Gastroesophageal sphincter (tissue), 4 donors: ENCODE results near the gene MED22. TPM values are rescaled to one million over a fixed set of nuclear protein-coding genes. Genes with fewer than 3 reads are reported as not detected.

Experiments
- ATAC-seq: fragments of 150-250 bp; one replicate; pipeline ENCODE4 v1.9.1; 2016; ENCODE audit warnings: mild to moderate bottlenecking, moderate library complexity
- H3K27ac ChIP-seq, 4 donors: fragments of 200-600 bp; sonication (generic) in 3 of 4; 1 replicate in 3 of 4; 2 replicates in 1 of 4; pipeline ENCODE4 v1.5.1; 2016 to 2019
- H3K27me3 ChIP-seq: fragments of 200-600 bp; sonication (generic); one replicate; pipeline ENCODE4 v1.5.1; 2019
- H3K36me3 ChIP-seq, 2 donors: fragments of 200-600 bp; sonication (generic); one replicate each; pipeline ENCODE4 v1.5.1; 2019; ENCODE audit warnings: control low read depth in 1 of 2
- H3K4me1 ChIP-seq, 3 donors: fragments of 200-600 bp; sonication (generic); 1 replicate in 2 of 3; 2 replicates in 1 of 3; pipeline ENCODE4 v1.5.1; 2016 to 2019; ENCODE audit warnings: control low read depth in 2 of 3
- H3K4me3 ChIP-seq, 2 donors: fragments of 200-600 bp; sonication (generic); one replicate each; pipeline ENCODE4 v1.5.1; 2019; ENCODE audit warnings: mild to moderate bottlenecking in 1 of 2, moderate library complexity in 1 of 2
- H3K9me3 ChIP-seq, 3 donors: fragments of 200-600 bp; sonication (generic); one replicate each; pipeline ENCODE4 v1.5.1; 2017 to 2019; ENCODE audit warnings: control low read depth in 2 of 3
- CTCF ChIP-seq, 4 experiments: fragments of 200-600 bp in 2 of 4; fragments of 450-650 bp in 2 of 4; sonication (generic) in 1 of 4; IDR thresholded peaks; one replicate each; pipeline ENCODE4 v1.5.1; 2017 to 2019; ENCODE audit warnings: antibody characterized with exemption in 4 of 4, mild to moderate bottlenecking in 2 of 4, moderate library complexity in 2 of 4
- EP300 ChIP-seq: sonication (generic); formaldehyde crosslinking; IDR thresholded peaks from one replicate; pipeline ENCODE4 v1.6.1; 2017; ENCODE audit warnings: antibody characterized with exemption, mild to moderate bottlenecking
- POLR2A ChIP-seq, 2 donors: fragments of 450-650 bp; IDR thresholded peaks; one replicate each; pipeline ENCODE4 v1.6.1; 2017; ENCODE audit warnings: antibody characterized with exemption in 2 of 2, mild to moderate bottlenecking in 2 of 2, moderate library complexity in 1 of 2
- POLR2AphosphoS5 ChIP-seq: sonication (generic); formaldehyde crosslinking; IDR thresholded peaks from one replicate; pipeline ENCODE4 v1.6.1; 2017; ENCODE audit warnings: antibody characterized with exemption
- WGBS, 2 donors: methylation state at CpG; one replicate each; pipeline ENCODE4 v1.1.5; 2018; ENCODE audit warnings: low coverage in 1 of 2; 5-methylcytosine and 5-hydroxymethylcytosine counted together
- total RNA-seq, 4 donors: library from RNA; depleted of rRNA; stranded (reverse); fragments of >200 nt; gene quantifications; one replicate each; pipeline ENCODE4 v1.1.0, GENCODE V29; 2016

MED22 gene
- total RNA-seq, result 10 to 100 TPM; 25.1 to 47.3 (median 37.8) TPM

GRCh38 chr9:133347985-133348717 lies at the start of gene MED22, which contains the start of gene RPL7A:
Gene MED22 (minus strand): TSS chr9:133348131. CDS start chr9:133346662, 1,469 bp downstream.
Gene RPL7A (plus strand): TSS chr9:133348218. CDS start chr9:133348244, 26 bp downstream.
- no peaks in the 10 kb centered on the region for H3K9me3 ChIP-seq
- TF ChIP-seq CTCF (IDR thresholded peaks at IDR 0.05), result peak in 2 of 4 experiments; percentile 9 to 23
- no peak for TF ChIP-seq EP300
- TF ChIP-seq POLR2AphosphoS5, result peak; percentile 96
- peak; percentile 75 to 83 for TF ChIP-seq POLR2A (IDR thresholded peaks at IDR 0.05)
- peak within 1 kb of the TSS; percentile 80 to 91 for H3K4me3 ChIP-seq
- H3K27me3 ChIP-seq, result no peaks in the 10 kb centered on the region
- WGBS, 2 donors, result 0% methylated on average over 19 to 23 of the region's 64 CpGs
- peaks cover 0 to 42% (median 19%) of the 10 kb centered on the region in 3 donors for H3K4me1 ChIP-seq
- H3K27ac ChIP-seq, result peak within 1 kb of the TSS; percentile 73 to 96 (median 92)
- peaks cover 0 to 73% of the 10 kb centered on the region in 2 donors for H3K36me3 ChIP-seq
- ATAC-seq, result peak; percentile 91

GRCh38 chr9:133397370-133397769 lies 49.4 kb upstream of the MED22 start:
- no peak for TF ChIP-seq POLR2AphosphoS5
- no peak for TF ChIP-seq EP300
- no peak for TF ChIP-seq POLR2A (IDR thresholded peaks at IDR 0.05)
- TF ChIP-seq CTCF (IDR thresholded peaks at IDR 0.05), result no peak
- no peak overlapping the region for H3K4me3 ChIP-seq
- H3K27me3 ChIP-seq, result peaks cover 46% of the 10 kb centered on the region
- 58 to 79% methylated on average over 2 to 6 of the region's 6 CpGs for WGBS, 2 donors
- no peaks in the 10 kb centered on the region for H3K4me1 ChIP-seq
- ATAC-seq, result no peak
- H3K9me3 ChIP-seq, result no peaks in the 10 kb centered on the region
- H3K36me3 ChIP-seq, result peaks cover 0 to 15% of the 10 kb centered on the region in 2 donors
- no peak overlapping the region for H3K27ac ChIP-seq

- WGBS, 2 donors, result 71% methylated on average over 1 of the region's 14 CpGs; no CpG with 5 or more reads in 1 of the 2 donors
- no peaks in the 10 kb centered on the region for H3K9me3 ChIP-seq
- TF ChIP-seq POLR2A (IDR thresholded peaks at IDR 0.05), result no peak
- no peak for TF ChIP-seq CTCF (IDR thresholded peaks at IDR 0.05)
- TF ChIP-seq EP300, result no peak
- no peak for TF ChIP-seq POLR2AphosphoS5
These were observed 49.0 kb upstream of the MED22 start for GRCh38 chr9:133396952-133397351.

GRCh38 chr9:133394687-133395271 lies 46.8 kb upstream of the MED22 start:
- Histone ChIP-seq H3K4me1 (no peaks in the 10 kb centered on the region), H3K27ac (no peak overlapping the region), H3K9me3 (no peaks in the 10 kb centered on the region), H3K36me3 (peaks cover 0 to under 1% of the 10 kb centered on the region in 2 donors), H3K27me3 (peaks cover 65% of the 10 kb centered on the region), H3K4me3 (no peak overlapping the region)
- 64% methylated on average over 3 of the region's 8 CpGs; no CpG with 5 or more reads in 1 of the 2 donors for WGBS, 2 donors
- no peak for TF ChIP-seq POLR2AphosphoS5
- no peak for TF ChIP-seq POLR2A (IDR thresholded peaks at IDR 0.05)
- TF ChIP-seq CTCF (IDR thresholded peaks at IDR 0.05), result no peak
- no peak for TF ChIP-seq EP300
- no peak for ATAC-seq

More at GRCh38 chr9:133396952-133397351, 49.0 kb upstream of the MED22 start:
- Histone ChIP-seq H3K27ac (no peak overlapping the region), H3K27me3 (peaks cover 50% of the 10 kb centered on the region), H3K36me3 (peaks cover 0 to 11% of the 10 kb centered on the region in 2 donors), H3K4me3 (no peak overlapping the region), H3K4me1 (no peaks in the 10 kb centered on the region)
- ATAC-seq, result no peak
